ENCODE measurements around the gene PRDM16. TPM values are rescaled to one million over a fixed set of nuclear protein-coding genes. Genes with fewer than 3 reads are reported as not detected.

The PRDM16 gene
- total RNA-seq, 1 experiment from 2014 or later = 0.09 TPM

DNA sequence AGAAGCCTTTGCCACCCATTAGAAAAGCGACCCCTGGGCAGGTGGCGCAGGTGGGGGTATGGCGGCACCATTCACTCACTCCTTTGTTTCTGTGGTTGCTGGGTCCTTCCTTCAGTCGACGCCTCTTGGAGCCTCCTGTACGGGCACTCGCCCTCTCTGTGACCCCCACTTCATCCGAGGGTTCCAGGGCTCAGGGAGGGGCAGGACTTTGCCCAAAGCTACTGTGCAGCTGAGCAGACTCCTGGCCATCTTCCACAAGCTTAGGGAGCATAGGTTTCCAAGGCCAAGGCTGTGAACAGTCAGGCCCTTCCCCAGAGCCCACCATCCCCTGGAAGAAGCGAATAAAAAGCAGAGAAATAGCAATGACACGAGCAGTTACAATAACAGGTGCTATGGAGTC is 194.8 kb downstream of the PRDM16 start:
- no peak overlapping the region for H3K4me3 Mint-ChIP-seq (ENCODE audit: low read depth, unreplicated experiment)
- H3K9me3 Mint-ChIP-seq (ENCODE audit: low read depth, unreplicated experiment) = peaks cover 4% of the 10 kb centered on the region
- CTCF ChIA-PET = no interaction called here
- TF ChIP-seq, protein P1, sequence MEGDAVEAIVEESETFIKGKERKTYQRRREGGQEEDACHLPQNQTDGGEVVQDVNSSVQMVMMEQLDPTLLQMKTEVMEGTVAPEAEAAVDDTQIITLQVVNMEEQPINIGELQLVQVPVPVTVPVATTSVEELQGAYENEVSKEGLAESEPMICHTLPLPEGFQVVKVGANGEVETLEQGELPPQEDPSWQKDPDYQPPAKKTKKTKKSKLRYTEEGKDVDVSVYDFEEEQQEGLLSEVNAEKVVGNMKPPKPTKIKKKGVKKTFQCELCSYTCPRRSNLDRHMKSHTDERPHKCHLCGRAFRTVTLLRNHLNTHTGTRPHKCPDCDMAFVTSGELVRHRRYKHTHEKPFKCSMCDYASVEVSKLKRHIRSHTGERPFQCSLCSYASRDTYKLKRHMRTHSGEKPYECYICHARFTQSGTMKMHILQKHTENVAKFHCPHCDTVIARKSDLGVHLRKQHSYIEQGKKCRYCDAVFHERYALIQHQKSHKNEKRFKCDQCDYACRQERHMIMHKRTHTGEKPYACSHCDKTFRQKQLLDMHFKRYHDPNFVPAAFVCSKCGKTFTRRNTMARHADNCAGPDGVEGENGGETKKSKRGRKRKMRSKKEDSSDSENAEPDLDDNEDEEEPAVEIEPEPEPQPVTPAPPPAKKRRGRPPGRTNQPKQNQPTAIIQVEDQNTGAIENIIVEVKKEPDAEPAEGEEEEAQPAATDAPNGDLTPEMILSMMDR (IDR thresholded peaks at IDR 0.05; ENCODE audit: unreplicated experiment) = no peak
- BruUV-seq (replicated peaks) = no TSS peak
- H3K4me1 Mint-ChIP-seq (ENCODE audit: low read depth, unreplicated experiment) = no peaks in the 10 kb centered on the region
- no peak overlapping the region for H3K27ac Mint-ChIP-seq (ENCODE audit: unreplicated experiment)
- peaks cover 5% of the 10 kb centered on the region for H3K36me3 Mint-ChIP-seq (ENCODE audit: insufficient read depth, unreplicated experiment)
- intact Hi-C loops (cut with micrococcal nuclease; ENCODE audit: unreplicated experiment) = no loop called here
- no peak for DNase-seq
- H3K27me3 Mint-ChIP-seq (ENCODE audit: unreplicated experiment) = peaks cover 67% of the 10 kb centered on the region

DNA sequence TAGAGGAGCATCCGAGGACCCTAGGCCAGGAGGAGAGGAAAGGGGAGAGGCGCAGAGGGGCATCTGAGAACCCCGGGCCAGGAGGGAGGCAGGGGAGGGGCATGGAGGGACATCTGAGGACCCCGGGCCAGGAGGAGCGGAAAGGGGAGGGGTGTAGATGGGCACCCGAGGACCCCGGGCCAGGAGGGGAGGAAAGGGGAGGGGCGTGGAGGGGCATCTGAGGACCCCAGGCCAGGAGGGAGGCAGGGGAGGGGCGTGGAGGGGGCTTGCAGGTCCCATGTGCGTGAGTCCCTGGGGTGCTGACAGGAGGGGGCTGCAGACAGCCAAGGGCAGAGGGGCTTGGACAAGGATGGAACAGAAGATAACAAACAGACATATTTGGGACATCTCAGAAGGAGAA is 195.5 kb downstream of the PRDM16 start:
- H3K27me3 Mint-ChIP-seq (ENCODE audit: unreplicated experiment) = peaks cover 67% of the 10 kb centered on the region
- H3K4me3 Mint-ChIP-seq (ENCODE audit: low read depth, unreplicated experiment) = no peak overlapping the region
- DNase-seq = no peak
- peaks cover 5% of the 10 kb centered on the region for H3K36me3 Mint-ChIP-seq (ENCODE audit: insufficient read depth, unreplicated experiment)
- no peaks in the 10 kb centered on the region for H3K4me1 Mint-ChIP-seq (ENCODE audit: low read depth, unreplicated experiment)
- CTCF ChIA-PET = no interaction called here
- TF ChIP-seq, protein P1 (IDR thresholded peaks at IDR 0.05; ENCODE audit: unreplicated experiment) = no peak
- intact Hi-C loops (cut with micrococcal nuclease; ENCODE audit: unreplicated experiment) = no loop called here
- peaks cover 4% of the 10 kb centered on the region for H3K9me3 Mint-ChIP-seq (ENCODE audit: low read depth, unreplicated experiment)
- no TSS peak for BruUV-seq (replicated peaks)
- no peak overlapping the region for H3K27ac Mint-ChIP-seq (ENCODE audit: unreplicated experiment)

DNA sequence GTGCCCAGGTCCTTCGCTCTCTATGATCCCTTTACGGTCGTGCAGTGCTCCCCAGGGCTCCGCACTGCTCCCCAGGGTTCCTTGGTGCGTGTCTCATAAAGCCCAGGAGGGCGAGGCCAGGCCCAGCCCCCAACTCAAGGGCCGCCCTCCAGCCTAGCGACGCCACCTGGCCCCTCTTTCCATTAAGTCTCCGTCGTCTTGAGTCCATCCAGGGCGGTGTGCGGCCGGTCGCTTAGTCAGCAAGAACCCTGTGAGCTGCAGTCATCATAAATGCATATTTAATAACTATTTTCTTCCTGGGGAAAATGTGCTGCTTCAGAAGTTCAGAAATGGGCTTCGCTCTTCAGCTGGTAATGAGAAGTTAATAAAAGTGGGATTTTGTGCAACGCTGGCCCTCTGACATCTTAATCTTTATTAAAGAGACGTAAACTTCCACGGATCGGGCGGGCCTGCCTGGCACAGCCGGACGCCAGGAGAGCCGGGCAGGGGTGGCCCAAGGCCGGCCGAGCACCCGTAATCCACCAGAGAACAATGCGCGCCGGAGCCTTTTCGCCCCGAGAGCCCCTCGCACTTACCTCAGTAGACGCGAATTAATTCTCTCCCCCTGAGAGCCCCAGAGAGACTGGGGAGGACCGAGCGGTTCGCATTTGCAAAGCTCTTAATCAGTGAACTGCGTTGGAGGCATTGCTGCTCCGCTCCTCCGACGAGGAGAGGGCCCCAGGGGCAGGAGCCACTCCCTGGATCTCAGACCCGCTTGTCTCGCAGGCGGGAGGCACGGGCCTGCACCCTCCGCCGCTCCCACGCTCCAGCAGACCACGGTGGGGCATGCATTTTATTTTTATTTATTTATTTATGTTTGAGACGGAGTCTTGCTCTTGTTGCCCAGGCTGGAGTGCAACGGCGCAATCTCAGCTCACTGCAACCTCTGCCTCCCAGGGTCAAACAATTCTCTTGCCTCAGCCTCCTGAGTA is 197.1 kb downstream of the PRDM16 start:
- H3K4me1 Mint-ChIP-seq (ENCODE audit: low read depth, unreplicated experiment) = no peaks in the 10 kb centered on the region
- intact Hi-C loops (cut with micrococcal nuclease; ENCODE audit: unreplicated experiment) = no loop called here
- H3K27me3 Mint-ChIP-seq (ENCODE audit: unreplicated experiment) = peaks cover 67% of the 10 kb centered on the region
- CTCF ChIA-PET = no interaction called here
- TF ChIP-seq, protein P1 (IDR thresholded peaks at IDR 0.05; ENCODE audit: unreplicated experiment) = no peak
- no peak for DNase-seq
- no peak overlapping the region for H3K4me3 Mint-ChIP-seq (ENCODE audit: low read depth, unreplicated experiment)
- peaks cover 9% of the 10 kb centered on the region for H3K36me3 Mint-ChIP-seq (ENCODE audit: insufficient read depth, unreplicated experiment)
- H3K9me3 Mint-ChIP-seq (ENCODE audit: low read depth, unreplicated experiment) = no peaks in the 10 kb centered on the region
- no peak overlapping the region for H3K27ac Mint-ChIP-seq (ENCODE audit: unreplicated experiment)
- BruUV-seq (replicated peaks) = no TSS peak

DNA sequence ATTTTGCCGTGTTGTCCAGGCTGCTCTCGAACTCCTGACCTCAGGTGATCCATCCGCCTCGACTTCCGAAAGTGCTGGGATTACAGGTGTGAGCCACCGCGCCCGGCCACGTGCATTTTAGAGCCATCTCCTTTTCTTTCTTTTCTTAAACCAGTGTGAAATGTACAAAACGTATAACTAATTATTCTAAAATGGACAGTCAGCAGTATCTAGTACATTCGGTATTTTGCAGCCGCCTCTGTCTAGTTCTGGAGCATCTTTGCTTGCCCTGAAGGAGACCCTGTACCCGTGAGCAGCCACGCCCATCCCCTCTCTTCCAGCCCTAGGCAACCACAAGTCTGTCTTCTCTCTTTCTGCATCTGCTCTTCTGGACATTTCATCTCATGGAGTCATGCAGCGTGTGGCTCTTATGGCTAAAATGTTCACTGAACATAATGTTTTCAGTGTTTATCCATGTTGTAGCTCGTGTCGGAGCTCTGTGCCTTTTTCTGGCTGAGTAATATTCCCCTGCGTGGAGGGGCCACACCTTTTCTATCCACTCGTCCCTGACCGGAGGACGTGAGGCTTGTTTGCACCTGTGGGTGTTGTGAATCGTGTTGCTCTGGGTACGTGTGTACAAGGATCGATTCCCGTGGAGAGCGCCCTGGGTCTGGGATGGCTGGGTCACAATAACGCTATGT is 198.0 kb downstream of the PRDM16 start:
- peaks cover 68% of the 10 kb centered on the region for H3K27me3 Mint-ChIP-seq (ENCODE audit: unreplicated experiment)
- CTCF ChIA-PET = no interaction called here
- H3K4me3 Mint-ChIP-seq (ENCODE audit: low read depth, unreplicated experiment) = no peak overlapping the region
- no peaks in the 10 kb centered on the region for H3K4me1 Mint-ChIP-seq (ENCODE audit: low read depth, unreplicated experiment)
- intact Hi-C loops (cut with micrococcal nuclease; ENCODE audit: unreplicated experiment) = no loop called here
- DNase-seq = no peak
- H3K9me3 Mint-ChIP-seq (ENCODE audit: low read depth, unreplicated experiment) = no peaks in the 10 kb centered on the region
- TF ChIP-seq, protein P1 (IDR thresholded peaks at IDR 0.05; ENCODE audit: unreplicated experiment) = no peak
- H3K27ac Mint-ChIP-seq (ENCODE audit: unreplicated experiment) = no peak overlapping the region
- H3K36me3 Mint-ChIP-seq (ENCODE audit: insufficient read depth, unreplicated experiment) = peaks cover 9% of the 10 kb centered on the region
- no TSS peak for BruUV-seq (replicated peaks)
